ENCODE results near the gene ISX. TPM values are rescaled to one million over a fixed set of nuclear protein-coding genes. Genes with fewer than 3 reads are reported as not detected.

ISX gene
- total RNA-seq, 1 experiment from 2014 or later = not detected

GRCh38 chr22:35102663-35103062 is 36.7 kb downstream of the ISX start:
- no peaks in the 10 kb centered on the region for H3K36me3 ChIP-seq (ENCODE audit: low read depth, low read length)
- H3K27me3 ChIP-seq (ENCODE audit: low read length) = peaks cover 10% of the 10 kb centered on the region
- TF ChIP-seq EZH2 (IDR thresholded peaks at IDR 0.05; ENCODE audit: low read length, unreplicated experiment) (no peak), CTCF (conservative IDR thresholded peaks at IDR 0.05; ENCODE audit: low read depth, low read length) (no peak), EZH2phosphoT487 (IDR thresholded peaks at IDR 0.05; ENCODE audit: borderline replicate concordance, low read length) (no peak)
- POLR2A ChIA-PET (ENCODE audit: unreplicated experiment) = no interaction called here
- no peak overlapping the region for H3K9ac ChIP-seq (ENCODE audit: low read length)
- H3F3A ChIP-seq (ENCODE audit: low read length, unreplicated experiment) = no peaks in the 10 kb centered on the region
- no peak overlapping the region for H2AFZ ChIP-seq (ENCODE audit: low read length)
- no peaks in the 10 kb centered on the region for H3K9me2 ChIP-seq (replicated peaks; ENCODE audit: low read length)
- no peaks in the 10 kb centered on the region for H4K20me1 ChIP-seq (ENCODE audit: low read length)
- CTCF ChIA-PET = no interaction called here
- no peak overlapping the region for H3K27ac ChIP-seq (ENCODE audit: low read length)
- no peaks in the 10 kb centered on the region for H3K79me2 ChIP-seq (ENCODE audit: low read length)
- no peak overlapping the region for H3K4me2 ChIP-seq (ENCODE audit: low read length)
- H3K9me3 ChIP-seq (ENCODE audit: low read length) = no peaks in the 10 kb centered on the region
- ATAC-seq (no peak), DNase-seq (peak; percentile 4)
- H3K4me3 ChIP-seq (ENCODE audit: low read length) = no peak overlapping the region
- BruUV-seq (replicated peaks) = no TSS peak
- intact Hi-C loops (cut with micrococcal nuclease) = no loop called here
- H3K4me1 ChIP-seq (ENCODE audit: insufficient read depth, low read length) = no peaks in the 10 kb centered on the region

- no peak overlapping the region for H3K27ac ChIP-seq (ENCODE audit: low read length)
- ChIA-PET CTCF (no interaction called here), POLR2A (ENCODE audit: unreplicated experiment) (no interaction called here)
- no peaks in the 10 kb centered on the region for H3K9me3 ChIP-seq (ENCODE audit: low read length)
- DNase-seq = no peak
- H2AFZ ChIP-seq (ENCODE audit: low read length) = no peak overlapping the region
- no peak for ATAC-seq
- no peaks in the 10 kb centered on the region for H3K4me1 ChIP-seq (ENCODE audit: insufficient read depth, low read length)
- no peaks in the 10 kb centered on the region for H3K79me2 ChIP-seq (ENCODE audit: low read length)
- no peak overlapping the region for H3K4me2 ChIP-seq (ENCODE audit: low read length)
- no peaks in the 10 kb centered on the region for H3F3A ChIP-seq (ENCODE audit: low read length, unreplicated experiment)
- BruUV-seq (replicated peaks) = no TSS peak
- H3K36me3 ChIP-seq (ENCODE audit: low read depth, low read length) = no peaks in the 10 kb centered on the region
- H3K9me2 ChIP-seq (replicated peaks; ENCODE audit: low read length) = no peaks in the 10 kb centered on the region
- peaks cover 10% of the 10 kb centered on the region for H3K27me3 ChIP-seq (ENCODE audit: low read length)
- no peak overlapping the region for H3K9ac ChIP-seq (ENCODE audit: low read length)
- no peak for TF ChIP-seq EZH2phosphoT487 (IDR thresholded peaks at IDR 0.05; ENCODE audit: borderline replicate concordance, low read length)
- no peak for TF ChIP-seq EZH2 (IDR thresholded peaks at IDR 0.05; ENCODE audit: low read length, unreplicated experiment)
- TF ChIP-seq CTCF (conservative IDR thresholded peaks at IDR 0.05; ENCODE audit: low read depth, low read length) = no peak
- intact Hi-C loops (cut with micrococcal nuclease) = no loop called here
- no peaks in the 10 kb centered on the region for H4K20me1 ChIP-seq (ENCODE audit: low read length)
- H3K4me3 ChIP-seq (ENCODE audit: low read length) = no peak overlapping the region
These were observed 37.8 kb downstream of the ISX start for GRCh38 chr22:35103761-35104160.

- intact Hi-C loops (cut with micrococcal nuclease) = no loop called here
- H3K9me3 ChIP-seq (ENCODE audit: low read length) = no peaks in the 10 kb centered on the region
- no peaks in the 10 kb centered on the region for H3F3A ChIP-seq (ENCODE audit: low read length, unreplicated experiment)
- H4K20me1 ChIP-seq (ENCODE audit: low read length) = no peaks in the 10 kb centered on the region
- ChIA-PET CTCF (no interaction called here), POLR2A (ENCODE audit: unreplicated experiment) (no interaction called here)
- no peak overlapping the region for H2AFZ ChIP-seq (ENCODE audit: low read length)
- H3K4me1 ChIP-seq (ENCODE audit: insufficient read depth, low read length) = no peaks in the 10 kb centered on the region
- no peaks in the 10 kb centered on the region for H3K36me3 ChIP-seq (ENCODE audit: low read depth, low read length)
- H3K27me3 ChIP-seq (ENCODE audit: low read length) = peaks cover 10% of the 10 kb centered on the region
- no peak overlapping the region for H3K9ac ChIP-seq (ENCODE audit: low read length)
- TF ChIP-seq CTCF (conservative IDR thresholded peaks at IDR 0.05; ENCODE audit: low read depth, low read length) = no peak
- no peak for TF ChIP-seq EZH2phosphoT487 (IDR thresholded peaks at IDR 0.05; ENCODE audit: borderline replicate concordance, low read length)
- TF ChIP-seq EZH2 (IDR thresholded peaks at IDR 0.05; ENCODE audit: low read length, unreplicated experiment) = no peak
- no peak overlapping the region for H3K4me2 ChIP-seq (ENCODE audit: low read length)
- ATAC-seq = no peak
- no TSS peak for BruUV-seq (replicated peaks)
- no peak for DNase-seq
- no peaks in the 10 kb centered on the region for H3K79me2 ChIP-seq (ENCODE audit: low read length)
- H3K27ac ChIP-seq (ENCODE audit: low read length) = no peak overlapping the region
- H3K9me2 ChIP-seq (replicated peaks; ENCODE audit: low read length) = no peaks in the 10 kb centered on the region
- H3K4me3 ChIP-seq (ENCODE audit: low read length) = no peak overlapping the region
These were observed 38.5 kb downstream of the ISX start for GRCh38 chr22:35104491-35104890.

All from PC-3 (cell line).